Neural crest cell (in vitro differentiated cells): ENCODE data around the gene HSPA8. TPM values are rescaled to one million over a fixed set of nuclear protein-coding genes. Genes with fewer than 3 reads are reported as not detected.

ENCODE experiments used
- DNase-seq: peaks from one replicate; pipeline ENCODE4 v3.0.0; 2021; ENCODE audit warnings: low read depth, mixed read lengths, low spot score
- H3K27ac Mint-ChIP-seq: one replicate; pipeline ENCODE4 v1.8.0; 2021; ENCODE audit warnings: mild to moderate bottlenecking, mixed read lengths; ENCODE audit not compliant: unreplicated experiment
- H3K27me3 Mint-ChIP-seq: 2 replicates; pipeline ENCODE4 v1.8.0; 2021; ENCODE audit warnings: low read depth, mild to moderate bottlenecking, mixed read lengths
- H3K36me3 Mint-ChIP-seq: 2 replicates; pipeline ENCODE4 v1.8.0; 2021; ENCODE audit warnings: low read depth, mild to moderate bottlenecking, mixed read lengths
- H3K4me1 Mint-ChIP-seq: 2 replicates; pipeline ENCODE4 v1.8.0; 2021; ENCODE audit warnings: mixed read lengths
- H3K4me3 Mint-ChIP-seq: one replicate; pipeline ENCODE4 v1.8.0; 2021; ENCODE audit warnings: mild to moderate bottlenecking, mixed read lengths
- H3K9me3 Mint-ChIP-seq: 2 replicates; pipeline ENCODE4 v1.8.0; 2021; ENCODE audit warnings: mixed read lengths
- total RNA-seq: library from RNA; stranded (reverse); gene quantifications from 2 replicates; pipeline ENCODE4 v1.2.1, GENCODE V29; 2021
- TF ChIP-seq, protein P1 (sequence below): fragments of 200-600 bp; sonication (generic); conservative IDR thresholded peaks from 2 replicates; pipeline ENCODE4 v1.5.0; 2021; ENCODE audit warnings: antibody characterized with exemption, mild to moderate bottlenecking

HSPA8 gene
- total RNA-seq, 1 donor from 2014 or later: 1,559 TPM

DNA sequence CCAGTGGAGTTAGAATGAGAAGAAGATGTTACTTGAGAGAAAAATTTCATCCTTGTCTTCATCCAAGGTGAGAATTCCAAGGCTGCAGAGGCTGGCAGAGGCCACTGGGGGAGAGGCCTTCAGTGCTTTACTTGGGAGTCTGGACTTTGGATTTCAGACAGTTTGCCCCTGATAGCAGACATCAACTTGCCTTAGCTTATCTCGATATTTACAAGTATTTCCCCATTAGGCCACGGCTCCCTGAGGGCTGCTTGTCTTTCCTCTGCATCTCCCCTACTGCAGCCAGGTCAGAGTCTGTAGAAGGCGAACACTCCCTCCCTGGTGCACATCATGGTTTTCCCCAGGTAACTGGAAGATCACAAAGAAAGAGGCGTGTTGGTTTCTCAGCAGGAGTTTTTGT, 50.4 kb downstream of the HSPA8 start:
- no peak for DNase-seq
- no peak overlapping the region for H3K4me3 Mint-ChIP-seq
- H3K36me3 Mint-ChIP-seq: no peaks in the 10 kb centered on the region
- H3K4me1 Mint-ChIP-seq: peaks cover 5% of the 10 kb centered on the region
- peaks cover 7% of the 10 kb centered on the region for H3K27me3 Mint-ChIP-seq
- TF ChIP-seq, protein P1, sequence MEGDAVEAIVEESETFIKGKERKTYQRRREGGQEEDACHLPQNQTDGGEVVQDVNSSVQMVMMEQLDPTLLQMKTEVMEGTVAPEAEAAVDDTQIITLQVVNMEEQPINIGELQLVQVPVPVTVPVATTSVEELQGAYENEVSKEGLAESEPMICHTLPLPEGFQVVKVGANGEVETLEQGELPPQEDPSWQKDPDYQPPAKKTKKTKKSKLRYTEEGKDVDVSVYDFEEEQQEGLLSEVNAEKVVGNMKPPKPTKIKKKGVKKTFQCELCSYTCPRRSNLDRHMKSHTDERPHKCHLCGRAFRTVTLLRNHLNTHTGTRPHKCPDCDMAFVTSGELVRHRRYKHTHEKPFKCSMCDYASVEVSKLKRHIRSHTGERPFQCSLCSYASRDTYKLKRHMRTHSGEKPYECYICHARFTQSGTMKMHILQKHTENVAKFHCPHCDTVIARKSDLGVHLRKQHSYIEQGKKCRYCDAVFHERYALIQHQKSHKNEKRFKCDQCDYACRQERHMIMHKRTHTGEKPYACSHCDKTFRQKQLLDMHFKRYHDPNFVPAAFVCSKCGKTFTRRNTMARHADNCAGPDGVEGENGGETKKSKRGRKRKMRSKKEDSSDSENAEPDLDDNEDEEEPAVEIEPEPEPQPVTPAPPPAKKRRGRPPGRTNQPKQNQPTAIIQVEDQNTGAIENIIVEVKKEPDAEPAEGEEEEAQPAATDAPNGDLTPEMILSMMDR: no peak
- H3K27ac Mint-ChIP-seq: no peak overlapping the region
- H3K9me3 Mint-ChIP-seq: no peaks in the 10 kb centered on the region

Other genes with a start within 250 kb of the HSPA8 start
- gene CRTAM, start 223.6 kb downstream of the HSPA8 start, total RNA-seq: not detected in 2 replicates
- 1.9 and 2.3 TPM in 2 replicates for gene JHY, start 179.4 kb downstream of the HSPA8 start, total RNA-seq
- not detected in 2 replicates for gene BSX, start 80.3 kb downstream of the HSPA8 start, total RNA-seq
- 4.2 and 4.3 TPM in 2 replicates for gene CLMP, start 133.1 kb upstream of the HSPA8 start, total RNA-seq